ENCODE data around the gene MRPL38.

DNA sequence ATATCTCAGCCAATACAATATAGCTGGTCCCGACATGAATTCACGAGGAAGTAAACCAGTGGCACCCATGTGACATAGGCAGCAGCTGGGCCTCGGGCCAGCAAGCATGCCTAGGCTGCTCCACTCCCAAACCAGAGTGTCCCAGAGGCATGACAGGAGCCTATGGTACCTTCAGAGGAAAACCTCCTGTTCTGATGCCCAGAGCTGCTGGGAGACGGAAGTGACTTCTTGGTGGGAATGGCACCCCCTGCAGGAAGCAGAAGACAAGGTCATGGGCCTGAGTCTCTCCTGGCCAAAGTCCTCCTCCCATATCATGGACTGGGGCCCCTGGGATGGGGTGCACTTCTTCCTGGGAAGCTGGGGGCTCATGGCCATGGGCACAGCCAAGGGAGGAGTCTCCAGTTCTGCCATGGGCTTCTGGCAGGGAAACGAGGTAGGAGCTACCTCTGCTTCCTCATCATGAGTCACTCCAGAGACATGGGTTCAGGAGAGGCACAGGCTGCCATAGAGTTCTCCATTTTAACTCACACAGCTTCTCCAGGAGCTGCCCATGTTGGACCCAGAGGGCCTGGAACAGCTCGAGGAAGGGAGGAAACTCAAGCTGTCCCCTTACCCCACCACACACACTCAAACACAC lies 22.7 kb upstream of the MRPL38 start:
- peak; percentile 15; the same call in 1 of the 2 replicates for TF ChIP-seq CTCF (tag by site-specific recombination; IDR thresholded peaks at IDR 0.05)
- TF ChIP-seq, protein P1, sequence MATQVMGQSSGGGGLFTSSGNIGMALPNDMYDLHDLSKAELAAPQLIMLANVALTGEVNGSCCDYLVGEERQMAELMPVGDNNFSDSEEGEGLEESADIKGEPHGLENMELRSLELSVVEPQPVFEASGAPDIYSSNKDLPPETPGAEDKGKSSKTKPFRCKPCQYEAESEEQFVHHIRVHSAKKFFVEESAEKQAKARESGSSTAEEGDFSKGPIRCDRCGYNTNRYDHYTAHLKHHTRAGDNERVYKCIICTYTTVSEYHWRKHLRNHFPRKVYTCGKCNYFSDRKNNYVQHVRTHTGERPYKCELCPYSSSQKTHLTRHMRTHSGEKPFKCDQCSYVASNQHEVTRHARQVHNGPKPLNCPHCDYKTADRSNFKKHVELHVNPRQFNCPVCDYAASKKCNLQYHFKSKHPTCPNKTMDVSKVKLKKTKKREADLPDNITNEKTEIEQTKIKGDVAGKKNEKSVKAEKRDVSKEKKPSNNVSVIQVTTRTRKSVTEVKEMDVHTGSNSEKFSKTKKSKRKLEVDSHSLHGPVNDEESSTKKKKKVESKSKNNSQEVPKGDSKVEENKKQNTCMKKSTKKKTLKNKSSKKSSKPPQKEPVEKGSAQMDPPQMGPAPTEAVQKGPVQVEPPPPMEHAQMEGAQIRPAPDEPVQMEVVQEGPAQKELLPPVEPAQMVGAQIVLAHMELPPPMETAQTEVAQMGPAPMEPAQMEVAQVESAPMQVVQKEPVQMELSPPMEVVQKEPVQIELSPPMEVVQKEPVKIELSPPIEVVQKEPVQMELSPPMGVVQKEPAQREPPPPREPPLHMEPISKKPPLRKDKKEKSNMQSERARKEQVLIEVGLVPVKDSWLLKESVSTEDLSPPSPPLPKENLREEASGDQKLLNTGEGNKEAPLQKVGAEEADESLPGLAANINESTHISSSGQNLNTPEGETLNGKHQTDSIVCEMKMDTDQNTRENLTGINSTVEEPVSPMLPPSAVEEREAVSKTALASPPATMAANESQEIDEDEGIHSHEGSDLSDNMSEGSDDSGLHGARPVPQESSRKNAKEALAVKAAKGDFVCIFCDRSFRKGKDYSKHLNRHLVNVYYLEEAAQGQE (tag by site-specific recombination; IDR thresholded peaks at IDR 0.05), result no peak
- TF ChIP-seq, protein P2, sequence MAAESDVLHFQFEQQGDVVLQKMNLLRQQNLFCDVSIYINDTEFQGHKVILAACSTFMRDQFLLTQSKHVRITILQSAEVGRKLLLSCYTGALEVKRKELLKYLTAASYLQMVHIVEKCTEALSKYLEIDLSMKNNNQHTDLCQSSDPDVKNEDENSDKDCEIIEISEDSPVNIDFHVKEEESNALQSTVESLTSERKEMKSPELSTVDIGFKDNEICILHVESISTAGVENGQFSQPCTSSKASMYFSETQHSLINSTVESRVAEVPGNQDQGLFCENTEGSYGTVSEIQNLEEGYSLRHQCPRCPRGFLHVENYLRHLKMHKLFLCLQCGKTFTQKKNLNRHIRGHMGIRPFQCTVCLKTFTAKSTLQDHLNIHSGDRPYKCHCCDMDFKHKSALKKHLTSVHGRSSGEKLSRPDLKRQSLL (tag by site-specific recombination; IDR thresholded peaks at IDR 0.05), result no peak
- TF ChIP-seq ZNF501 (tag by site-specific recombination; IDR thresholded peaks at IDR 0.05), result no peak
- no peak for TF ChIP-seq ZNF335 (tag by site-specific recombination; conservative IDR thresholded peaks at IDR 0.05)
- no peak for TF ChIP-seq YY1 (tag by site-specific recombination; IDR thresholded peaks at IDR 0.05)
- no peak for TF ChIP-seq ZNF169 (tag by site-specific recombination; IDR thresholded peaks at IDR 0.05)
- TF ChIP-seq ZBTB1 (tag by site-specific recombination; IDR thresholded peaks at IDR 0.05), result no peak
- no peak for TF ChIP-seq TCF7L2 (IDR thresholded peaks at IDR 0.05; ENCODE audit: borderline replicate concordance, low read depth, low read length)
- no peak for TF ChIP-seq ZNF221 (tag by site-specific recombination; IDR thresholded peaks at IDR 0.05; ENCODE audit: borderline replicate concordance)
- TF ChIP-seq HOXA7 (CRISPR knock-in tag; IDR thresholded peaks at IDR 0.05; ENCODE audit: borderline replicate concordance), result no peak
- no peak for TF ChIP-seq RBAK (tag by site-specific recombination; IDR thresholded peaks at IDR 0.05)
- no peak for TF ChIP-seq ZNF510 (tag by site-specific recombination; IDR thresholded peaks at IDR 0.05; ENCODE audit: insufficient replicate concordance)
- TF ChIP-seq ZNF146 (tag by site-specific recombination; IDR thresholded peaks at IDR 0.05), result no peak
